K562 (cell line): ENCODE measurements around the gene LYPD6B. TPM values are rescaled to one million over a fixed set of nuclear protein-coding genes. Genes with fewer than 3 reads are reported as not detected.

Source experiments
- ATAC-seq: fragments of 200-7000 bp; cut with Tn5 transposase; 3 replicates; pipeline ENCODE4 v1.9.1; 2020; ENCODE audit warnings: moderate library complexity
- BruUV-seq: library from RNA; stranded (reverse); fragments of 400-500 nt; replicated peaks from 2 replicates; lab custom pipeline; 2021; lab: Mats Ljungman, UMichigan
- CTCF ChIA-PET: fragments of 300-600 bp; formaldehyde crosslinking; extraction: SDS; loops from one replicate; lab custom pipeline; 2021; ENCODE audit warnings: low intra/inter-chr PET ratio; lab: Yijun Ruan, JAX
- POLR2A ChIA-PET: fragments of 300-600, 350-650 bp; sonication (Branson Sonifier 250); formaldehyde crosslinking; extraction: SDS; loops from one replicate; lab custom pipeline; 2021; ENCODE audit warnings: antibody characterized with exemption, inconsistent platforms; lab: Yijun Ruan, JAX
- DNase-seq, 4 experiments: peaks; one replicate each; pipeline versions ENCODE4 v3.0.0 to v3.0.0-alpha.2; 2011 to 2018; ENCODE audit warnings: low spot score in 3 of 4, mixed read lengths in 3 of 4; ENCODE audit errors: extremely low read depth in 1 of 4
- FAIRE-seq: peaks from 2 replicates; lab custom pipeline; 2011; peaks lifted over from hg19 to GRCh38; lab: Jason Lieb, UNC
- H2AFZ ChIP-seq: 2 replicates; pipeline ENCODE4 v1.6.0; 2011; ENCODE audit warnings: low read depth, low read length, control low read depth, inconsistent platforms
- H3K27ac ChIP-seq: fragments of 200-600 bp; 3 replicates; pipeline ENCODE4 v1.8.0; 2011; ENCODE audit warnings: low read depth, mild to moderate bottlenecking, control low read depth, inconsistent platforms, low read length, moderate library complexity, mixed read lengths; ENCODE audit errors: extremely low read depth
- H3K27me3 ChIP-seq, 2 experiments: fragments of 300-600 bp in 1 of 2; 2 replicates in 1 of 2; 3 replicates in 1 of 2; pipeline versions ENCODE4 v1.6.0 to v1.8.0; 2011; ENCODE audit warnings: inconsistent platforms in 2 of 2, low read length in 2 of 2, mild to moderate bottlenecking in 1 of 2, mixed read lengths in 1 of 2, moderate library complexity in 1 of 2; ENCODE audit not compliant: control insufficient read depth in 2 of 2, insufficient read depth in 2 of 2
- H3K36me3 ChIP-seq: fragments of 300-600 bp; 3 replicates; pipeline ENCODE4 v1.8.0; 2011; ENCODE audit warnings: mild to moderate bottlenecking, low read length, inconsistent platforms; ENCODE audit not compliant: control insufficient read depth, insufficient read depth
- H3K4me1 ChIP-seq, 2 experiments: fragments of 200-600 bp in 1 of 2; replicated peaks in 1 of 2; 2 replicates in 1 of 2; 3 replicates in 1 of 2; pipeline versions ENCODE4 v1.5.1 to v1.8.0; 2011; ENCODE audit warnings: inconsistent platforms in 2 of 2, low read length in 2 of 2, mild to moderate bottlenecking in 1 of 2, mixed read lengths in 1 of 2, moderate library complexity in 1 of 2; ENCODE audit not compliant: control insufficient read depth in 2 of 2, insufficient read depth in 2 of 2
- H3K4me2 ChIP-seq: 2 replicates; pipeline ENCODE4 v1.6.1; 2011; ENCODE audit warnings: low read length, control low read depth, inconsistent platforms, mixed read lengths; ENCODE audit not compliant: insufficient read depth
- H3K4me3 ChIP-seq: fragments of 200-600 bp; sonication (generic), shearing (Covaris generic); 2 replicates; pipeline ENCODE4 v1.5.1; 2016; ENCODE audit warnings: control low read depth, inconsistent platforms
- H3K79me2 ChIP-seq: fragments of 200-600 bp; 3 replicates; pipeline ENCODE4 v1.8.0; 2011; ENCODE audit warnings: low read length, inconsistent platforms; ENCODE audit not compliant: control insufficient read depth, insufficient read depth
- H3K9ac ChIP-seq, 2 experiments: 2 replicates each; pipeline versions ENCODE4 v1.6.0 to v1.6.1; 2011; ENCODE audit warnings: low read depth in 2 of 2, low read length in 2 of 2, control low read depth in 1 of 2, inconsistent platforms in 1 of 2, mild to moderate bottlenecking in 1 of 2, mixed read lengths in 1 of 2; ENCODE audit not compliant: insufficient read depth in 1 of 2
- H3K9me1 ChIP-seq: one replicate; pipeline ENCODE4 v1.6.0; 2011; ENCODE audit warnings: inconsistent platforms, mild to moderate bottlenecking, low read length, moderate library complexity; ENCODE audit not compliant: control insufficient read depth, insufficient read depth
- H3K9me3 ChIP-seq: replicated peaks from 2 replicates; pipeline ENCODE4 v1.5.1; 2011; ENCODE audit warnings: low read depth, low read length, inconsistent platforms; ENCODE audit not compliant: control insufficient read depth, insufficient read depth
- H4K20me1 ChIP-seq: replicated peaks from 2 replicates; pipeline ENCODE4 v1.6.1; 2011; ENCODE audit warnings: low read length, inconsistent platforms, mixed read lengths; ENCODE audit not compliant: control insufficient read depth, insufficient read depth
- CBX2 ChIP-seq: fragments of 200-600 bp; sonication (generic); IDR thresholded peaks from one replicate; pipeline ENCODE4 v1.6.1; 2012; ENCODE audit warnings: mild to moderate bottlenecking, low read length, inconsistent platforms; ENCODE audit not compliant: insufficient read depth, poor library complexity, severe bottlenecking
- CBX5 ChIP-seq: IDR thresholded peaks from 2 replicates; pipeline ENCODE4 v1.6.1; 2014; ENCODE audit warnings: low read depth, borderline replicate concordance
- COPS2 ChIP-seq: fragments of 450-650 bp; conservative IDR thresholded peaks from 2 replicates; pipeline ENCODE4 v1.6.1; 2016; ENCODE audit warnings: mild to moderate bottlenecking, moderate library complexity
- ELF4 ChIP-seq: fragments of 450-650 bp; formaldehyde crosslinking; IDR thresholded peaks from 2 replicates; pipeline ENCODE4 v1.4.0; 2022; ENCODE audit warnings: missing genetic modification characterization
- HDAC1 ChIP-seq, 2 experiments: fragments of 450-650 bp; IDR thresholded peaks; 2 replicates each; pipeline ENCODE4 v1.6.1; 2016 to 2017; ENCODE audit warnings: inconsistent platforms in 1 of 2, mild to moderate bottlenecking in 1 of 2, moderate library complexity in 1 of 2
- HMGN3 ChIP-seq: IDR thresholded peaks from 2 replicates; pipeline ENCODE4 v1.6.1; 2011; ENCODE audit warnings: borderline replicate concordance, low read depth, mild to moderate bottlenecking, mixed read lengths, low read length; ENCODE audit not compliant: insufficient read length; ENCODE audit errors: extremely low read depth
- MBD1 ChIP-seq: fragments of 250-450 bp; sonication (Bioruptor Pico); IDR thresholded peaks from 2 replicates; pipeline ENCODE4 v1.8.0; 2022; ENCODE audit warnings: inconsistent platforms
- PRDM10 ChIP-seq: fragments of 450-650 bp; IDR thresholded peaks from 2 replicates; pipeline ENCODE4 v1.6.1; 2018; ENCODE audit not compliant: partially characterized antibody
- PRPF4 ChIP-seq: fragments of 200-400 bp; formaldehyde crosslinking; IDR thresholded peaks from one replicate; pipeline ENCODE4 v1.6.1; 2017; ENCODE audit warnings: low read length, low read depth, mild to moderate bottlenecking; ENCODE audit not compliant: insufficient read depth, poor library complexity, severe bottlenecking
- RNF2 ChIP-seq: sonication (generic); IDR thresholded peaks from 2 replicates; pipeline ENCODE4 v1.6.1; 2016
- SIX5 ChIP-seq, 2 experiments: IDR thresholded peaks; 2 replicates each; pipeline ENCODE4 v1.6.1; 2011; ENCODE audit warnings: low read length in 2 of 2, borderline replicate concordance in 1 of 2, low read depth in 1 of 2, mild to moderate bottlenecking in 1 of 2, moderate library complexity in 1 of 2; ENCODE audit not compliant: insufficient read depth in 1 of 2
- SMC3 ChIP-seq: conservative IDR thresholded peaks from 2 replicates; pipeline ENCODE4 v1.6.1; 2011; ENCODE audit warnings: low read depth, low read length, improper control_type of control experiment; ENCODE audit not compliant: insufficient read depth
- UBTF ChIP-seq, 2 experiments: IDR thresholded peaks; 2 replicates each; pipeline ENCODE4 v1.6.1; 2012; ENCODE audit warnings: improper control_type of control experiment in 2 of 2, low read depth in 2 of 2, low read length in 2 of 2, borderline replicate concordance in 1 of 2
- ZNF217 ChIP-seq: sonication (generic); formaldehyde crosslinking; IDR thresholded peaks from 2 replicates; pipeline ENCODE4 v1.8.0; 2022; ENCODE audit warnings: mild to moderate bottlenecking, missing genetic modification reagents
- WGBS: fragments of 100-300 bp; shearing (Covaris generic); methylation state at CpG from one replicate; pipeline ENCODE4 v1.1.6; 2016; ENCODE audit warnings: low coverage, mixed read lengths; ENCODE audit not compliant: insufficient coverage; ENCODE audit errors: missing lambda C conversion rate; 5-methylcytosine and 5-hydroxymethylcytosine counted together
- in situ Hi-C: fragments of 300-500 bp; cut with MboI; formaldehyde crosslinking; loops from 4 replicates; pipeline ENCODE4 v1.15.0; 2018; ENCODE audit warnings: inconsistent platforms, mixed read lengths
- intact Hi-C: fragments of 100-400 bp; cut with micrococcal nuclease; formaldehyde crosslinking; loops from 2 replicates; pipeline ENCODE4 v1.14.2; 2022
- polyA plus RNA-seq, 8 experiments: library from polyadenylated mRNA; depleted of rRNA in 4 of 8; stranded (reverse) in 5 of 8; unstranded in 3 of 8; fragments of >200 nt; fragmentation: Nextera tagmentation in 2 of 8; fragmentation: Illumina TruSeq in 1 of 8; extraction: Ambion mirVana in 2 of 8; extraction: Trizol in 1 of 8; gene quantifications; 2 replicates each; pipeline versions ENCODE4 v1.2.1 to v1.2.3, GENCODE V29; 2011 to 2014; ENCODE audit warnings: inconsistent platforms in 1 of 8, missing spikeins in 1 of 8
- total RNA-seq, 7 experiments: library from RNA; depleted of rRNA in 6 of 7; stranded (reverse); fragments of >200 nt in 6 of 7; fragmentation: Illumina TruSeq in 2 of 7; extraction: Trizol in 2 of 7; gene quantifications; 2 replicates each; pipeline versions ENCODE4 v1.2.1 to v1.2.3, GENCODE V29; 2011 to 2021; ENCODE audit warnings: low replicate concordance in 1 of 7

The LYPD6B gene
- total and polyA plus RNA-seq, 9 of the 15 experiments (the other 6 are each of a cell fraction or from before 2014, with no cell fraction given) = not detected

- TF ChIP-seq RNF2 (no peak), PRPF4 (no peak), ELF4 (CRISPR knock-in tag) (no peak), SIX5 (IDR thresholded peaks at IDR 0.05; ENCODE audit: borderline replicate concordance in 1 of 2, insufficient read depth in 1 of 2, low read depth in 1 of 2, low read length in 2 of 2) (no peak), ZNF217 (no peak), HMGN3 (no peak), CBX5 (no peak), HDAC1 (IDR thresholded peaks at IDR 0.05) (no peak), CBX2 (no peak), SMC3 (no peak)
Observed at GRCh38 chr2:149076863-149077412, 38.4 kb downstream of the LYPD6B start (continued).

GRCh38 chr2:149077861-149078260 is 39.4 kb downstream of the LYPD6B start:
- POLR2A ChIA-PET = no interaction called here
- TF ChIP-seq UBTF (IDR thresholded peaks at IDR 0.05; ENCODE audit: borderline replicate concordance in 1 of 2, low read depth in 2 of 2, low read length in 2 of 2) (no peak), COPS2 (no peak), MBD1 (CRISPR knock-in tag) (no peak), PRDM10 (no peak)

More at GRCh38 chr2:149077861-149078260, 39.4 kb downstream of the LYPD6B start:
- intact Hi-C loops = no loop called here
- CTCF ChIA-PET = no interaction called here
- Histone ChIP-seq H3K27ac (no peak overlapping the region), H4K20me1 (no peaks in the 10 kb centered on the region), H3K27me3 (no peaks in the 10 kb centered on the region), H3K36me3 (no peaks in the 10 kb centered on the region), H3K4me2 (no peak overlapping the region), H3K9me1 (no peaks in the 10 kb centered on the region), H2AFZ (no peak overlapping the region), H3K9me3 (no peaks in the 10 kb centered on the region), H3K4me3 (no peak overlapping the region), H3K4me1 (no peaks in the 10 kb centered on the region), H3K79me2 (no peaks in the 10 kb centered on the region), H3K9ac (no peak overlapping the region)
- 0% methylated on average over 3 of the region's 3 CpGs for WGBS
- in situ Hi-C loops = no loop called here
- ATAC-seq (no peak), DNase-seq (no peak), FAIRE-seq (no peak)
- BruUV-seq = no TSS peak
